Measurements from ENCODE around the gene FCGR3A. TPM values are rescaled to one million over a fixed set of nuclear protein-coding genes. Genes with fewer than 3 reads are reported as not detected.
"Not testable (repeated sequence)": the region's sequence is repeated elsewhere in the genome, so short reads cannot be mapped to it uniquely, and the experiment has no call there.

The FCGR3A gene
- total RNA-seq, 6 donors from 2014 or later, result 20.8 to 237 (median 82.8) TPM

- not testable (repeated sequence) for H3K27me3 ChIP-seq, H3K9me3 ChIP-seq, H3K36me3 ChIP-seq
- peak overlapping the region; percentile 49 to 77 (median 62) for H3K4me3 ChIP-seq
- H3K4me1 ChIP-seq, result peaks cover 0 to 11% (median 3%) of the 10 kb centered on the region in 4 donors
- peak in 2 of 4 donors; percentile 27 to 50 for TF ChIP-seq POLR2A (IDR thresholded peaks at IDR 0.05)
- DNase-seq, result peak; percentile 81 to 93
- 4% methylated on average over 41 to 48 of the region's 56 CpGs for WGBS, 2 donors
- peak; percentile 85 to 89 for ATAC-seq (ENCODE audit: low FRiP score in 2 of 2)
- H3K27ac ChIP-seq, result peak overlapping the region; percentile 77 to 93 (median 87)
Observed at GRCh38 chr1:161530671-161531641, 18.7 kb downstream of the FCGR3A start.

GRCh38 chr1:161530158-161530557 lies 19.5 kb downstream of the FCGR3A start:
- not testable (repeated sequence) for H3K27me3 ChIP-seq, H3K9me3 ChIP-seq, H3K36me3 ChIP-seq
- peak overlapping the region in 3 of 4 donors; percentile 86 to 93 (median 88) for H3K27ac ChIP-seq
- 1 to 2% methylated on average over 13 of the region's 13 CpGs for WGBS, 2 donors
- peak; percentile 81 to 85 for ATAC-seq (ENCODE audit: low FRiP score in 2 of 2)
- peak in 3 of 6 experiments; percentile 4 to 9 (median 5) for TF ChIP-seq CTCF (IDR thresholded peaks at IDR 0.05)
- peak overlapping the region in 3 of 4 donors; percentile 49 to 77 (median 70) for H3K4me3 ChIP-seq
- peaks cover under 1 to 11% (median 5%) of the 10 kb centered on the region in 4 donors for H3K4me1 ChIP-seq
- DNase-seq, result peak; percentile 15 to 56

- H3K27me3 ChIP-seq; ATAC-seq (ENCODE audit: low FRiP score in 2 of 2); H3K9me3 ChIP-seq; H3K36me3 ChIP-seq: not testable (repeated sequence)
- Histone ChIP-seq H3K4me3 (peak overlapping the region in 2 of 4 donors; percentile 70 to 77), H3K27ac (peak overlapping the region in 3 of 4 donors; percentile 86 to 93 (median 88)), H3K4me1 (peaks cover 5 to 11% (median 7%) of the 10 kb centered on the region in 4 donors)
- DNase-seq, result peak in 1 of 2 donors; percentile 16
- WGBS, 2 donors, result 37% methylated on average over 15 to 18 of the region's 19 CpGs
Observed at GRCh38 chr1:161529463-161530104, 20.0 kb downstream of the FCGR3A start.

- 8 to 24% methylated on average over 3 of the region's 3 CpGs for WGBS, 2 donors
- H3K36me3 ChIP-seq; H3K4me3 ChIP-seq; ATAC-seq (ENCODE audit: low FRiP score in 2 of 2); H3K27me3 ChIP-seq; H3K9me3 ChIP-seq: not testable (repeated sequence)
- DNase-seq, result peak in 1 of 2 donors; percentile 73
- Histone ChIP-seq H3K4me1 (peaks cover 5 to 11% (median 7%) of the 10 kb centered on the region in 4 donors), H3K27ac (peak overlapping the region in 1 of 4 donors; percentile 11)
Observed at GRCh38 chr1:161528550-161528949, 21.1 kb downstream of the FCGR3A start.

- not testable (repeated sequence) for H3K27ac ChIP-seq; H3K36me3 ChIP-seq; DNase-seq; ATAC-seq (ENCODE audit: low FRiP score in 2 of 2); H3K4me1 ChIP-seq; H3K4me3 ChIP-seq; H3K27me3 ChIP-seq; H3K9me3 ChIP-seq
- WGBS, 2 donors, result 80 to 86% methylated on average over 6 of the region's 7 CpGs
Observed at GRCh38 chr1:161525918-161526317, 23.7 kb downstream of the FCGR3A start.

GRCh38 chr1:161525321-161525720 lies 24.3 kb downstream of the FCGR3A start:
- H3K27ac ChIP-seq, result peak overlapping the region in 2 of 4 donors; percentile 54 to 93
- peak overlapping the region in 3 of 4 donors; percentile 73 to 79 (median 75) for H3K4me3 ChIP-seq
- not testable (repeated sequence) for H3K27me3 ChIP-seq, H3K36me3 ChIP-seq, H3K9me3 ChIP-seq, H3K4me1 ChIP-seq
- 71% methylated on average over 1 of the region's 23 CpGs; no CpG with 5 or more reads in 1 of the 2 donors for whole genome bisulfite sequencing, 2 donors
- DNase-seq, result peak in 1 of 2 donors; percentile 83
- ATAC-seq (ENCODE audit: low FRiP score in 2 of 2), result peak; percentile 44 to 80

GRCh38 chr1:161524742-161525291 lies 24.8 kb downstream of the FCGR3A start:
- not testable (repeated sequence) for H3K27me3 ChIP-seq, H3K4me1 ChIP-seq, H3K9me3 ChIP-seq, H3K36me3 ChIP-seq
- ATAC-seq (ENCODE audit: low FRiP score in 2 of 2) (peak; percentile 67), DNase-seq (peak in 1 of 2 donors; percentile 86)
- Histone ChIP-seq H3K4me3 (peak overlapping the region in 3 of 4 donors; percentile 73 to 79 (median 75)), H3K27ac (peak overlapping the region in 3 of 4 donors; percentile 48 to 93 (median 54))
- WGBS, 2 donors, result 7% methylated on average over 14 of the region's 55 CpGs; no CpG with 5 or more reads in 1 of the 2 donors

Measured in upper lobe of left lung (tissue), 6 donors.